SK-N-SH (cell line): ENCODE measurements around the gene TMEM39B. TPM values are rescaled to one million over a fixed set of nuclear protein-coding genes. Genes with fewer than 3 reads are reported as not detected.

Experiments used
- CTCF ChIA-PET: fragments of 300-600, 350-600 bp; formaldehyde crosslinking; extraction: SDS; loops from one replicate; lab custom pipeline; 2021; lab: Yijun Ruan, JAX
- POLR2A ChIA-PET: fragments of 350-600 bp; sonication (Branson Sonifier 250); formaldehyde crosslinking; extraction: SDS; loops from one replicate; lab custom pipeline; 2020; ENCODE audit warnings: antibody characterized with exemption, inconsistent platforms; lab: Yijun Ruan, JAX
- DNase-seq: peaks from one replicate; pipeline ENCODE4 v3.0.0; 2012
- H2AFZ ChIP-seq: fragments of 200-600 bp; sonication (generic); 2 replicates; pipeline ENCODE4 v1.8.1; 2016; ENCODE audit warnings: antibody characterized with exemption, mild to moderate bottlenecking, low read depth
- H3F3A ChIP-seq: fragments of 200-600 bp; sonication (generic); replicated peaks from 2 replicates; pipeline ENCODE3; 2016; ENCODE audit warnings: antibody characterized with exemption, mild to moderate bottlenecking; ENCODE audit not compliant: insufficient read depth
- H3K27ac ChIP-seq, 2 experiments: fragments of 200-500 bp in 1 of 2; fragments of 200-600 bp in 1 of 2; sonication (Bioruptor generic) in 1 of 2; sonication (generic), shearing (Covaris generic) in 1 of 2; 2 replicates each; pipeline versions ENCODE4 v1.5.1 to v1.6.1; 2014 to 2016; ENCODE audit warnings: low read depth in 2 of 2, inconsistent platforms in 1 of 2, low read length in 1 of 2, mild to moderate bottlenecking in 1 of 2, mixed read lengths in 1 of 2
- H3K27me3 ChIP-seq: fragments of 200-600 bp; sonication (generic), shearing (Covaris generic); 2 replicates; pipeline ENCODE4 v1.6.1; 2016; ENCODE audit warnings: mixed run types; ENCODE audit not compliant: insufficient read depth
- H3K36me3 ChIP-seq, 2 experiments: fragments of 200-500 bp in 1 of 2; fragments of 200-600 bp in 1 of 2; sonication (Bioruptor generic) in 1 of 2; sonication (generic) in 1 of 2; replicated peaks in 1 of 2; 2 replicates each; pipeline versions ENCODE3 to v1.5.1; 2014 to 2016; ENCODE audit warnings: low read length in 1 of 2, mild to moderate bottlenecking in 1 of 2; ENCODE audit not compliant: insufficient read depth in 2 of 2, control insufficient read depth in 1 of 2
- H3K4me1 ChIP-seq, 2 experiments: fragments of 200-500 bp in 1 of 2; fragments of 200-600 bp in 1 of 2; sonication (Bioruptor generic) in 1 of 2; sonication (generic), shearing (Covaris generic) in 1 of 2; 2 replicates each; pipeline versions ENCODE4 v1.5.1 to v1.6.1; 2014 to 2016; ENCODE audit warnings: low read depth in 1 of 2, low read length in 1 of 2, mixed run types in 1 of 2; ENCODE audit not compliant: insufficient read depth in 2 of 2, control insufficient read depth in 1 of 2
- H3K4me2 ChIP-seq: fragments of 200-600 bp; sonication (generic), shearing (Covaris generic); 2 replicates; pipeline ENCODE4 v1.6.1; 2017; ENCODE audit warnings: mixed run types
- H3K4me3 ChIP-seq, 2 experiments: fragments of 200-500 bp in 1 of 2; fragments of 200-600 bp in 1 of 2; sonication (Bioruptor generic) in 1 of 2; sonication (generic), shearing (Covaris generic) in 1 of 2; 2 replicates each; pipeline versions ENCODE4 v1.5.1 to v1.8.1; 2014 to 2016; ENCODE audit warnings: low read depth in 2 of 2, inconsistent platforms in 1 of 2, low read length in 1 of 2, mild to moderate bottlenecking in 1 of 2, mixed read lengths in 1 of 2, moderate library complexity in 1 of 2
- H3K79me2 ChIP-seq: fragments of 200-600 bp; sonication (generic); 2 replicates; pipeline ENCODE4 v1.8.1; 2017; ENCODE audit warnings: mild to moderate bottlenecking; ENCODE audit not compliant: insufficient read depth
- H3K9ac ChIP-seq: fragments of 200-600 bp; sonication (generic); 2 replicates; pipeline ENCODE4 v1.6.1; 2017; ENCODE audit warnings: mixed run types
- H3K9me2 ChIP-seq: fragments of 200-600 bp; sonication (generic); 2 replicates; pipeline ENCODE4 v1.6.1; 2017; ENCODE audit warnings: mixed run types
- H3K9me3 ChIP-seq: fragments of 200-600 bp; sonication (generic); 2 replicates; pipeline ENCODE4 v1.6.1; 2017; ENCODE audit warnings: mixed run types, mild to moderate bottlenecking, moderate library complexity
- H4K20me1 ChIP-seq: fragments of 200-600 bp; sonication (generic); 2 replicates; pipeline ENCODE4 v1.6.1; 2017; ENCODE audit warnings: mild to moderate bottlenecking, mixed run types; ENCODE audit not compliant: insufficient read depth
- CTCF ChIP-seq: fragments of 200-600 bp; sonication (generic); IDR thresholded peaks from 2 replicates; pipeline ENCODE4 v1.6.1; 2017; ENCODE audit warnings: antibody characterized with exemption, mild to moderate bottlenecking, moderate library complexity
- EP300 ChIP-seq, 2 experiments: IDR thresholded peaks; 2 replicates each; pipeline versions ENCODE4 v1.4.0 to v1.6.1; 2012; ENCODE audit warnings: borderline replicate concordance in 1 of 2, low read depth in 1 of 2, low read length in 1 of 2
- FOSL2 ChIP-seq: IDR thresholded peaks from 2 replicates; pipeline ENCODE4 v1.4.0; 2012; ENCODE audit warnings: low read depth, mild to moderate bottlenecking, moderate library complexity, borderline replicate concordance
- GATA2 ChIP-seq: sonication (generic); formaldehyde crosslinking; IDR thresholded peaks from 2 replicates; pipeline ENCODE4 v1.5.0; 2020; ENCODE audit warnings: mild to moderate bottlenecking, missing genetic modification reagents
- IRF3 ChIP-seq: fragments of 150-350 bp; IDR thresholded peaks from 2 replicates; pipeline ENCODE4 v1.6.1; 2016; ENCODE audit warnings: mild to moderate bottlenecking, low read depth, low read length
- MEF2A ChIP-seq: IDR thresholded peaks from 2 replicates; pipeline ENCODE4 v1.4.0; 2012; ENCODE audit warnings: low read depth, borderline replicate concordance
- MXI1 ChIP-seq: IDR thresholded peaks from 2 replicates; pipeline ENCODE4 v1.6.1; 2012; ENCODE audit warnings: mild to moderate bottlenecking, low read depth, low read length, improper control_type of control experiment
- NFIC ChIP-seq: IDR thresholded peaks from 2 replicates; pipeline ENCODE4 v1.4.0; 2012; ENCODE audit warnings: borderline replicate concordance
- PBX3 ChIP-seq: IDR thresholded peaks from 2 replicates; pipeline ENCODE4; 2012
- POLR2AphosphoS5 ChIP-seq: IDR thresholded peaks from 2 replicates; pipeline ENCODE4 v1.6.1; 2012; ENCODE audit warnings: low read depth, low read length
- RCOR1 ChIP-seq: fragments of 150-350 bp; IDR thresholded peaks from 2 replicates; pipeline ENCODE4 v1.6.1; 2017; ENCODE audit warnings: antibody characterized with exemption, low read length
- RXRA ChIP-seq: IDR thresholded peaks from 2 replicates; pipeline ENCODE4 v1.4.0; 2012; ENCODE audit warnings: low read depth, mild to moderate bottlenecking, borderline replicate concordance
- SIN3A ChIP-seq: IDR thresholded peaks from 2 replicates; pipeline ENCODE4 v1.6.1; 2012; ENCODE audit warnings: low read depth, mild to moderate bottlenecking, low read length, moderate library complexity, borderline replicate concordance
- TCF12 ChIP-seq: IDR thresholded peaks from 2 replicates; pipeline ENCODE4 v1.4.0; 2012
- USF1 ChIP-seq: IDR thresholded peaks from 2 replicates; pipeline ENCODE4 v1.4.0; 2012; ENCODE audit warnings: low read depth, borderline replicate concordance
- ZBTB33 ChIP-seq: IDR thresholded peaks from 2 replicates; pipeline ENCODE4 v1.4.0; 2012; ENCODE audit warnings: low read depth, borderline replicate concordance
- WGBS: methylation state at CpG from one replicate; pipeline ENCODE4 v1.1.6; 2017; ENCODE audit warnings: low lambda C conversion rate; 5-methylcytosine and 5-hydroxymethylcytosine counted together
- polyA plus RNA-seq, 3 experiments: library from polyadenylated mRNA; depleted of rRNA; stranded (reverse); fragments of >200 nt; gene quantifications; 2 replicates each; pipeline ENCODE4 v1.2.3, GENCODE V29; 2012

The TMEM39B gene
- polyA plus RNA-seq, 1 of the 3 experiments (the other 2 are of a cell fraction) = 25.1 TPM

- no peaks in the 10 kb centered on the region for H3K9me3 ChIP-seq
- no peak overlapping the region for H2AFZ ChIP-seq
- H3K9me2 ChIP-seq = no peaks in the 10 kb centered on the region
- no peak overlapping the region for H3K4me3 ChIP-seq
- H3K9ac ChIP-seq = no peak overlapping the region
- peaks cover 98% of the 10 kb centered on the region for H3K79me2 ChIP-seq
- no peaks in the 10 kb centered on the region for H3K36me3 ChIP-seq
- H3K27ac ChIP-seq = no peak overlapping the region; a peak in 1 of 4 replicates
- TF ChIP-seq FOSL2 (no peak), PBX3 (no peak), EP300 (IDR thresholded peaks at IDR 0.05; ENCODE audit: borderline replicate concordance in 1 of 2, low read depth in 1 of 2, low read length in 1 of 2) (peak in 1 of 2 experiments; percentile 6; a peak in 1 of 4 replicates), MXI1 (0 out of 2 replicates have a peak, but pooled peaks have one; percentile 45), CTCF (no peak), POLR2AphosphoS5 (no peak), GATA2 (CRISPR knock-in tag) (peak; percentile 44; the same call in 1 of the 2 replicates)
- H4K20me1 ChIP-seq = peaks cover 61% of the 10 kb centered on the region
- peak; percentile 76 for DNase-seq
- H3K4me1 ChIP-seq = peaks cover 6 to 8% of the 10 kb centered on the region in 2 experiments; a peak in 2 of 4 replicates
- 63% methylated on average over 8 of the region's 8 CpGs for WGBS
- peaks cover 5% of the 10 kb centered on the region for H3F3A ChIP-seq
- no peaks in the 10 kb centered on the region for H3K27me3 ChIP-seq
- ChIA-PET POLR2A (no interaction called here), CTCF (interaction anchor here (0.7 to 2.7 kb wide), 2 partner anchors 16 to 27 kb away, joined by 3 to 10 read pairs; partner anchors contain the start of gene KPNA6)
- H3K4me2 ChIP-seq = no peak overlapping the region
Measured at GRCh38 chr1:32125313-32125712, 52.6 kb downstream of the TMEM39B start.

- WGBS = 99% methylated on average over 3 of the region's 3 CpGs
- H4K20me1 ChIP-seq = peaks cover 51% of the 10 kb centered on the region
- no peak for TF ChIP-seq MEF2A
- TF ChIP-seq SIN3A = no peak
- no peak for TF ChIP-seq RXRA
- TF ChIP-seq TCF12 = no peak
- no peak for TF ChIP-seq USF1
- no peak for TF ChIP-seq NFIC
- TF ChIP-seq RCOR1 = no peak
- no peak for TF ChIP-seq ZBTB33
- TF ChIP-seq PBX3 = no peak
- TF ChIP-seq IRF3 = no peak
- no peak for TF ChIP-seq CTCF
Measured at GRCh38 chr1:32126770-32127169, 54.0 kb downstream of the TMEM39B start.

More at GRCh38 chr1:32126770-32127169, 54.0 kb downstream of the TMEM39B start:
- H3K4me3 ChIP-seq = no peak overlapping the region
- ChIA-PET POLR2A (no interaction called here), CTCF (interaction anchor here (2.0 to 2.1 kb wide), 2 partner anchors 15 to 18 kb away, joined by 7 to 11 read pairs; no protein-coding TSS in a partner anchor)
- no peak overlapping the region for H2AFZ ChIP-seq
- H3F3A ChIP-seq = peaks cover 5% of the 10 kb centered on the region
- H3K79me2 ChIP-seq = peaks cover 94% of the 10 kb centered on the region
- no peak for DNase-seq
- H3K4me2 ChIP-seq = no peak overlapping the region
- H3K27me3 ChIP-seq = no peaks in the 10 kb centered on the region
- H3K9ac ChIP-seq = no peak overlapping the region
- H3K9me3 ChIP-seq = no peaks in the 10 kb centered on the region
- H3K27ac ChIP-seq = no peak overlapping the region
- peaks cover 0 to 6% of the 10 kb centered on the region in 2 experiments; a peak in 1 of 4 replicates for H3K4me1 ChIP-seq
- no peaks in the 10 kb centered on the region for H3K36me3 ChIP-seq
- H3K9me2 ChIP-seq = no peaks in the 10 kb centered on the region
